Ishikawa (cell line): ENCODE measurements around the gene PTPRD.

Experiments used
- CEBPB ChIP-seq: IDR thresholded peaks from 2 replicates; pipeline ENCODE4 v1.6.1; 2012
- CREB1 ChIP-seq: IDR thresholded peaks from 2 replicates; pipeline ENCODE4 v1.6.1; 2012; ENCODE audit warnings: low read depth
- EGR1 ChIP-seq: IDR thresholded peaks from 2 replicates; pipeline ENCODE4 v1.6.1; 2012
- EP300 ChIP-seq: IDR thresholded peaks from 2 replicates; pipeline ENCODE4 v1.6.1; 2012; ENCODE audit warnings: borderline replicate concordance
- FOXM1 ChIP-seq: IDR thresholded peaks from 2 replicates; pipeline ENCODE4 v1.6.1; 2012; ENCODE audit warnings: low read depth, borderline replicate concordance
- MAX ChIP-seq: IDR thresholded peaks from 2 replicates; pipeline ENCODE4 v1.6.1; 2012
- NFIC ChIP-seq: IDR thresholded peaks from 2 replicates; pipeline ENCODE4 v1.6.1; 2012
- RAD21 ChIP-seq: IDR thresholded peaks from 2 replicates; pipeline ENCODE4 v1.6.1; 2012; ENCODE audit warnings: low read depth
- REST ChIP-seq: IDR thresholded peaks from 2 replicates; pipeline ENCODE4 v1.6.1; 2012; ENCODE audit warnings: low read depth, mild to moderate bottlenecking
- TAF1 ChIP-seq: IDR thresholded peaks from 2 replicates; pipeline ENCODE4 v1.6.1; 2012; ENCODE audit warnings: low read depth, mild to moderate bottlenecking
- TCF12 ChIP-seq: IDR thresholded peaks from 2 replicates; pipeline ENCODE4 v1.6.1; 2012; ENCODE audit warnings: low read depth
- TEAD4 ChIP-seq: IDR thresholded peaks from 2 replicates; pipeline ENCODE4 v1.6.1; 2012
- USF1 ChIP-seq: IDR thresholded peaks from 2 replicates; pipeline ENCODE4 v1.6.1; 2012
- YY1 ChIP-seq: IDR thresholded peaks from 2 replicates; pipeline ENCODE4 v1.6.1; 2012; ENCODE audit warnings: low read depth
- ZBTB7A ChIP-seq: IDR thresholded peaks from 2 replicates; pipeline ENCODE4 v1.6.1; 2012; ENCODE audit warnings: low read depth

The PTPRD gene

DNA sequence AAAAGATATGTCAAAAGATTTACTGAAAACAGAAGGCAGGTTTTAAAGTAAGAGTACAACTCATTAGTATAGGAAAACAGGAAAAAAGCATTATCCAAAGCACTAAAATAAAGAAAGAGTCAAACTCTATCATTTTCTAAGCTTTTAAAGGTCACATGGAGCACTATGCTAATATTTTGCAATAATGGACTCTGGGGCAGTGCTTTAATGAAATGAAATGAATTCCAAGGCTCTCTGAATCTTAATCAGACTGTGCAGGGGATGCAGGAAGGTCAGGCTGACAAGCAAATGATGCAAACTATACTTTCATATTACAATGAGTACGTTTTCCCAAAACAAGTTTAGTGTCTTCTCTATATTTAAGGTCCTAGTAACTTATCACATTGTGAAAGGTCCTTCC, 1831.3 kb downstream of the PTPRD start:
- TF ChIP-seq TAF1 = no peak

DNA sequence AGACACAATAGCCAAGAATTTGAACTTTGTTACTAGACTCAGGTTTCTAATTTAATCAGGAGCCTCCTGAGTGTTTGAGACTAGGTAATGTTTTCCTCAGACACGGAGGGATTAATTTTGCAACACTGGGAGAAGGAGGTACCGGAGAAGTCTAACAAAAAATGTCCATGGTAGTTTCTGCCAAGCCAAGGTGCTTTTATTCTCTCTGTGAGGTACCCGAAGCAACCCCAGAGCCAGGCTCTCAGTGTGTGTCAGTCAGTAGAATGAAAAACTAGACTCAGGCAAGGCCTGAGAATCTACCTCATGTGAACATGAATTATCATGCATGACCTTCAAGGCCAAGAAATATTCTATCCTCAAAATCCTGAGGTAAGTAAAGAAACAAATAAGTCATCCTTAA, 1832.4 kb downstream of the PTPRD start:
- TF ChIP-seq TAF1 (no peak), CREB1 (no peak), FOXM1 (no peak), RAD21 (no peak), EP300 (no peak), TCF12 (no peak), TEAD4 (no peak), YY1 (no peak), NFIC (no peak)

DNA sequence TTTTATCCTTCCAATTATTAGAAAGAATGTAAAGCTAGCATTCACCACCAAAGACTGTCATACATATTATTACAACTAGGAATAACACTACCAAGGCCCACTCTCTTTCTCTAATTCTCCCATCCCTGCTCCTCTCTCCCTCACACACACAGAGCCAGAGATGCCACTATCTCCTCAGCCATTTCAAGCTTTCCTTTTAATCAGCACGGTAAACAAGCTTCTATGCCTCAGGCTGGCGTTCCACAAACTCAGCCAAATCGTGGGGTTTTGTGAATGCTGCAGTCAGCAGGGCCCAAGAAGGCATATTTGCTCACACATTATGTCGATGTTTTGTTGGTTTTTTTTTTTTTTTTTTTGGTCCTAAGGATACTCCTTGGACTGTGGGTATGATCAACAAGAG, 1833.3 kb downstream of the PTPRD start:
- TF ChIP-seq CREB1 (no peak), REST (no peak), TAF1 (no peak), NFIC (no peak), MAX (no peak), EGR1 (no peak), YY1 (no peak), USF1 (no peak), CEBPB (no peak), RAD21 (no peak), TEAD4 (no peak), TCF12 (no peak), EP300 (no peak), FOXM1 (no peak), ZBTB7A (no peak)

DNA sequence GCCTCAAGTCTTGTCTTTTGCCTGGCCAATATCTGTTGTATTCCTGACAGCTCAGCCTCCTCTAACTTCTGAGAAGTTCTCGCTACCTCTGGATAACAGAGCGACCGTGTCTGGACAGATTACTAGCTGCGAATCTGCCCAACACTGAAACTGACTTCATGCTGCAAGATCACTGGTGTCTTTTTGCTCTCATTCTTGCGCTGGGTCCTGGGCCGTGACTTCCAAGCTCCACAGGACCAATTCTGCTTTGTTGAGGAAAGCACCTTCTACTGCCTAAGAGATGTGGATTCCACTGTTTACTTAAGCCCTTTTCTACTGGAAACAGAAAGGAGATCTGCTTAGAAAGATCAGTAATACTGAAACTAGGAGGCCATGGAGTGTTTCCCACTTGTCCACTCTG, 1834.4 kb downstream of the PTPRD start:
- TF ChIP-seq CREB1 (no peak), FOXM1 (no peak), NFIC (no peak), CEBPB (no peak), TEAD4 (no peak), REST (no peak), USF1 (no peak), MAX (no peak), TAF1 (no peak), RAD21 (no peak), EGR1 (no peak)

DNA sequence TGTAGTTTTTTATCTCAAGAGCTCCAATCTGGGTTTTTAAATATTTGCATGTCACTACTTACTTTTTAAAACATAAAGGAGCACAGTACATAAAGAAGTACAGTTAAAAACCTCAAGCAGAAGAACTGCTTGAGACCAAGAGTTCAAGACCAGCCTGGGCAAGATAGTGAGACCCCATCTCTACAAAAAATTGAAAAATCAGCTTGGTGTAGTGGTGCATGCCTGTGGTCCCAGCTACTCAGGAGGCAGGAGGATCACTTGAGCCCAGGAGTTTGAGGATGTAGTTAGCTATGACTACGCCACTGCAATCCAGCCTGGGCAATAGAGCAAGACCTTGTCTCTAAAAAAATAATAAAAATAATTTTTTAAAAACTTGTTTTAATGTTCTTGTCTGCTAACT, 1840.5 kb downstream of the PTPRD start:
- TF ChIP-seq FOXM1 (no peak), CEBPB (no peak), TEAD4 (no peak), EP300 (no peak), USF1 (no peak), RAD21 (no peak), CREB1 (no peak), NFIC (no peak), TAF1 (no peak), YY1 (no peak), REST (no peak), ZBTB7A (no peak), EGR1 (no peak), MAX (no peak), TCF12 (no peak)
